Esophagus muscularis mucosa (tissue), 4 donors: ENCODE data around the gene TAF3.

Experiments
- CTCF ChIP-seq, 3 experiments: fragments of 200-600 bp in 2 of 3; fragments of 450-650 bp in 1 of 3; sonication (generic) in 2 of 3; IDR thresholded peaks; one replicate each; pipeline ENCODE4 v1.5.1; 2017 to 2019; ENCODE audit warnings: antibody characterized with exemption in 3 of 3, mild to moderate bottlenecking in 2 of 3, moderate library complexity in 1 of 3
- EP300 ChIP-seq: sonication (generic); formaldehyde crosslinking; IDR thresholded peaks from one replicate; pipeline ENCODE4 v1.6.1; 2017; ENCODE audit warnings: antibody characterized with exemption
- POLR2A ChIP-seq: fragments of 450-650 bp; IDR thresholded peaks from one replicate; pipeline ENCODE4 v1.6.1; 2017; ENCODE audit warnings: antibody characterized with exemption, moderate library complexity, mild to moderate bottlenecking, low read depth
- POLR2AphosphoS5 ChIP-seq, 2 donors: sonication (generic); formaldehyde crosslinking; IDR thresholded peaks; one replicate each; pipeline ENCODE4 v1.6.1; 2017; ENCODE audit warnings: antibody characterized with exemption in 2 of 2

GRCh38 chr10:8047452-8048280, 229.4 kb downstream of the TAF3 start:
- TF ChIP-seq CTCF (IDR thresholded peaks at IDR 0.05) (no peak), POLR2A (no peak), POLR2AphosphoS5 (IDR thresholded peaks at IDR 0.05) (no peak), EP300 (no peak)
